ENCODE data around the gene ZDHHC9.

GRCh38 chrX:129790146-129790545 is 53.5 kb downstream of the ZDHHC9 start:
- TF ChIP-seq, protein P1, sequence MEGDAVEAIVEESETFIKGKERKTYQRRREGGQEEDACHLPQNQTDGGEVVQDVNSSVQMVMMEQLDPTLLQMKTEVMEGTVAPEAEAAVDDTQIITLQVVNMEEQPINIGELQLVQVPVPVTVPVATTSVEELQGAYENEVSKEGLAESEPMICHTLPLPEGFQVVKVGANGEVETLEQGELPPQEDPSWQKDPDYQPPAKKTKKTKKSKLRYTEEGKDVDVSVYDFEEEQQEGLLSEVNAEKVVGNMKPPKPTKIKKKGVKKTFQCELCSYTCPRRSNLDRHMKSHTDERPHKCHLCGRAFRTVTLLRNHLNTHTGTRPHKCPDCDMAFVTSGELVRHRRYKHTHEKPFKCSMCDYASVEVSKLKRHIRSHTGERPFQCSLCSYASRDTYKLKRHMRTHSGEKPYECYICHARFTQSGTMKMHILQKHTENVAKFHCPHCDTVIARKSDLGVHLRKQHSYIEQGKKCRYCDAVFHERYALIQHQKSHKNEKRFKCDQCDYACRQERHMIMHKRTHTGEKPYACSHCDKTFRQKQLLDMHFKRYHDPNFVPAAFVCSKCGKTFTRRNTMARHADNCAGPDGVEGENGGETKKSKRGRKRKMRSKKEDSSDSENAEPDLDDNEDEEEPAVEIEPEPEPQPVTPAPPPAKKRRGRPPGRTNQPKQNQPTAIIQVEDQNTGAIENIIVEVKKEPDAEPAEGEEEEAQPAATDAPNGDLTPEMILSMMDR (IDR thresholded peaks at IDR 0.05; ENCODE audit: insufficient read depth, low read length, poor library complexity, severe bottlenecking), result no peak
- TF ChIP-seq EZH2phosphoT487 (conservative IDR thresholded peaks at IDR 0.05; ENCODE audit: low read length), result no peak
